GM12878 (cell line): ENCODE data around the gene B9D2. TPM values are rescaled to one million over a fixed set of nuclear protein-coding genes. Genes with fewer than 3 reads are reported as not detected.

Experiments used
- ASH2L ChIP-seq: fragments of 300-600, 200-600 bp; sonication (generic); IDR thresholded peaks from 2 replicates; pipeline ENCODE4 v1.6.1; 2017; ENCODE audit warnings: low read depth, mild to moderate bottlenecking, borderline replicate concordance
- BACH1 ChIP-seq: fragments of 450-650 bp; IDR thresholded peaks from 2 replicates; pipeline ENCODE4 v1.6.1; 2017; ENCODE audit warnings: mild to moderate bottlenecking, borderline replicate concordance
- CBX3 ChIP-seq: fragments of 200-600 bp; sonication (generic); IDR thresholded peaks from 2 replicates; pipeline ENCODE4 v1.6.1; 2016; ENCODE audit warnings: low read depth, borderline replicate concordance
- CEBPB ChIP-seq, 2 experiments: fragments of 150-350 bp in 1 of 2; IDR thresholded peaks; 2 replicates each; pipeline ENCODE4 v1.6.1; 2012 to 2014; ENCODE audit warnings: low read depth in 2 of 2, low read length in 2 of 2, borderline replicate concordance in 1 of 2, inconsistent platforms in 1 of 2
- CREB1 ChIP-seq: IDR thresholded peaks from 2 replicates; pipeline ENCODE4 v1.6.1; 2012; ENCODE audit warnings: low read depth, mild to moderate bottlenecking, inconsistent platforms
- EED ChIP-seq: sonication (generic); IDR thresholded peaks from 2 replicates; pipeline ENCODE4 v1.6.1; 2016; ENCODE audit warnings: antibody characterized with exemption, low read depth
- ELK1 ChIP-seq: IDR thresholded peaks from 2 replicates; pipeline ENCODE4 v1.6.1; 2012; ENCODE audit warnings: low read depth, low read length, improper control_type of control experiment
- GATAD2B ChIP-seq: fragments of 450-650 bp; conservative IDR thresholded peaks from 2 replicates; pipeline ENCODE4 v1.6.1; 2017; ENCODE audit warnings: low read depth, mild to moderate bottlenecking, moderate library complexity
- HCFC1 ChIP-seq: fragments of 150-350 bp; IDR thresholded peaks from 2 replicates; pipeline ENCODE4 v1.6.1; 2014; ENCODE audit warnings: low read length
- KAT2A ChIP-seq: conservative IDR thresholded peaks from 2 replicates; pipeline ENCODE4 v1.6.1; 2011; ENCODE audit warnings: low read depth, low read length; ENCODE audit not compliant: control insufficient read depth
- KLF5 ChIP-seq: fragments of 450-650 bp; IDR thresholded peaks from 2 replicates; pipeline ENCODE4 v1.6.1; 2014; ENCODE audit warnings: mild to moderate bottlenecking; ENCODE audit not compliant: partially characterized antibody
- POLR2AphosphoS2 ChIP-seq: IDR thresholded peaks from 2 replicates; pipeline ENCODE4 v1.6.1; 2011; ENCODE audit warnings: low read depth, mild to moderate bottlenecking, low read length, improper control_type of control experiment, moderate library complexity
- PRDM15 ChIP-seq: fragments of 450-650 bp; formaldehyde crosslinking; IDR thresholded peaks from 2 replicates; pipeline ENCODE4 v1.4.0; 2020; ENCODE audit warnings: mild to moderate bottlenecking, moderate library complexity
- RFX5 ChIP-seq: IDR thresholded peaks from 2 replicates; pipeline ENCODE4 v1.6.1; 2011; ENCODE audit warnings: low read depth, low read length, improper control_type of control experiment
- SIN3A ChIP-seq: IDR thresholded peaks from 2 replicates; pipeline ENCODE4 v1.6.1; 2012; ENCODE audit warnings: low read depth, low read length, improper control_type of control experiment
- SIX5 ChIP-seq: IDR thresholded peaks from 2 replicates; pipeline ENCODE4 v1.6.1; 2011; ENCODE audit warnings: mild to moderate bottlenecking, low read depth, low read length, moderate library complexity; ENCODE audit not compliant: severe bottlenecking
- SRF ChIP-seq, 2 experiments: IDR thresholded peaks; 2 replicates each; pipeline ENCODE4 v1.6.1; 2011; ENCODE audit warnings: low read depth in 2 of 2, low read length in 2 of 2, mild to moderate bottlenecking in 1 of 2, moderate library complexity in 1 of 2
- TAF1 ChIP-seq: IDR thresholded peaks from 2 replicates; pipeline ENCODE4 v1.6.1; 2011; ENCODE audit warnings: mild to moderate bottlenecking, low read depth, low read length, borderline replicate concordance
- TBL1XR1 ChIP-seq: IDR thresholded peaks from 2 replicates; pipeline ENCODE4 v1.6.1; 2012; ENCODE audit warnings: low read depth, low read length, improper control_type of control experiment
- TCF3 ChIP-seq: IDR thresholded peaks from 2 replicates; pipeline ENCODE4 v1.6.1; 2012; ENCODE audit warnings: low read depth, mild to moderate bottlenecking, low read length, borderline replicate concordance; ENCODE audit not compliant: insufficient read depth
- TCF7 ChIP-seq: IDR thresholded peaks from 2 replicates; pipeline ENCODE4 v1.6.1; 2014; ENCODE audit warnings: antibody characterized with exemption, borderline replicate concordance
- WRNIP1 ChIP-seq: IDR thresholded peaks from 2 replicates; pipeline ENCODE4 v1.6.1; 2011; ENCODE audit warnings: low read depth, low read length, improper control_type of control experiment, borderline replicate concordance
- ZNF274 ChIP-seq: IDR thresholded peaks from one replicate; pipeline ENCODE4 v1.8.0; 2011; ENCODE audit not compliant: insufficient read length, insufficient read depth
- polyA plus RNA-seq, 11 experiments: library from polyadenylated mRNA; depleted of rRNA in 4 of 11; unstranded in 6 of 11; stranded (reverse) in 5 of 11; fragments of >200 nt; fragmentation: Nextera tagmentation in 4 of 11; fragmentation: Illumina TruSeq in 1 of 11; extraction: Ambion mirVana in 4 of 11; extraction: Trizol in 1 of 11; gene quantifications; 1 replicate in 1 of 11; 2 replicates in 10 of 11; pipeline versions ENCODE4 v1.2.1 to v1.2.3, GENCODE V29; 2011 to 2016; ENCODE audit warnings: inconsistent platforms in 2 of 11, missing spikeins in 2 of 11, low read depth in 1 of 11
- total RNA-seq, 4 experiments: library from RNA; depleted of rRNA in 3 of 4; stranded (reverse); fragments of >200 nt in 3 of 4; fragmentation: Illumina TruSeq in 1 of 4; extraction: Trizol in 1 of 4; gene quantifications; 2 replicates each; pipeline versions ENCODE4 v1.2.1 to v1.2.3, GENCODE V29; 2013 to 2021

The B9D2 gene
- total and polyA plus RNA-seq, 10 of the 15 experiments (the other 5 are each of a cell fraction or from before 2014, with no cell fraction given) = 2.4 to 12.4 (median 5.0) TPM

GRCh38 chr19:41351339-41352245, 12.4 kb downstream of the B9D2 start (continued):
- TF ChIP-seq CBX3 = no peak
- TF ChIP-seq KAT2A = no peak
- TF ChIP-seq SIN3A = no peak; the same call in 1 of the 2 replicates
- peak; percentile 62; the same call in 1 of the 2 replicates for TF ChIP-seq POLR2AphosphoS2
- TF ChIP-seq CREB1 = 0 out of 2 replicates have a peak, but pooled peaks have one; percentile 42
- TF ChIP-seq ASH2L = no peak
- peak; percentile 61; the same call in 1 of the 2 replicates for TF ChIP-seq GATAD2B
- no peak for TF ChIP-seq SIX5
- no peak for TF ChIP-seq TBL1XR1
- no peak for TF ChIP-seq HCFC1
- no peak for TF ChIP-seq ZNF274
- 0 out of 2 replicates have a peak, but pooled peaks have one; percentile 31 for TF ChIP-seq ELK1
- TF ChIP-seq CEBPB (IDR thresholded peaks at IDR 0.05; ENCODE audit: borderline replicate concordance in 1 of 2, low read depth in 2 of 2, low read length in 2 of 2) = no peak
- TF ChIP-seq EED = peak; percentile 79
- TF ChIP-seq WRNIP1 = no peak
- TF ChIP-seq BACH1 = peak; percentile 89; the same call in 1 of the 2 replicates
- no peak for TF ChIP-seq PRDM15 (CRISPR knock-in tag)
- peak; percentile 67; the same call in 1 of the 2 replicates for TF ChIP-seq TAF1
- TF ChIP-seq SRF (IDR thresholded peaks at IDR 0.05; ENCODE audit: low read depth in 2 of 2, low read length in 2 of 2) = no peak
- no peak for TF ChIP-seq RFX5
- no peak for TF ChIP-seq KLF5
- TF ChIP-seq TCF7 = no peak
- TF ChIP-seq TCF3 = 0 out of 2 replicates have a peak, but pooled peaks have one; percentile 5
